SK-N-SH treated with all-trans-retinoic acid at 6 μM for 48 hours (cell line): ENCODE data around the gene RNMT.

Experiments
- ARNTL ChIP-seq: fragments of 450-650 bp; formaldehyde crosslinking; IDR thresholded peaks from 2 replicates; pipeline ENCODE4 v1.5.0; 2020; ENCODE audit warnings: low read depth, mild to moderate bottlenecking, moderate library complexity, borderline replicate concordance
- CREB5 ChIP-seq: fragments of 250-450 bp; sonication (Bioruptor Pico); IDR thresholded peaks from 2 replicates; pipeline ENCODE4 v1.5.1; 2020; ENCODE audit warnings: low read depth, mild to moderate bottlenecking, moderate library complexity
- CSDC2 ChIP-seq: fragments of 250-450 bp; sonication (Bioruptor Pico); IDR thresholded peaks from 2 replicates; pipeline ENCODE4 v1.5.0; 2020; ENCODE audit warnings: mild to moderate bottlenecking, moderate library complexity
- ISL1 ChIP-seq: fragments of 250-450 bp; sonication (Bioruptor Pico); IDR thresholded peaks from 2 replicates; pipeline ENCODE4 v2.1.2; 2022; ENCODE audit warnings: mild to moderate bottlenecking, moderate library complexity
- RARB ChIP-seq: fragments of 250-450 bp; sonication (Bioruptor Pico); IDR thresholded peaks from 2 replicates; pipeline ENCODE4 v1.8.0; 2021; ENCODE audit warnings: mild to moderate bottlenecking, moderate library complexity
- ZFP30 ChIP-seq: fragments of 450-650 bp; formaldehyde crosslinking; IDR thresholded peaks from 2 replicates; pipeline ENCODE4 v1.5.0; 2022; ENCODE audit warnings: mild to moderate bottlenecking, moderate library complexity
- ZNF70 ChIP-seq: fragments of 450-650 bp; formaldehyde crosslinking; IDR thresholded peaks from 2 replicates; pipeline ENCODE4 v1.5.0; 2020; ENCODE audit warnings: mild to moderate bottlenecking, moderate library complexity
- TF ChIP-seq, protein P1 (sequence below): fragments of 250-450 bp; sonication (Bioruptor Pico); IDR thresholded peaks from 2 replicates; pipeline ENCODE4 v1.8.0; 2020; ENCODE audit warnings: mild to moderate bottlenecking, moderate library complexity, borderline replicate concordance
- TF ChIP-seq, protein P2 (sequence below): fragments of 250-450 bp; sonication (Bioruptor Pico); IDR thresholded peaks from 2 replicates; pipeline ENCODE4 v1.8.0; 2021; ENCODE audit warnings: low read depth, mild to moderate bottlenecking, moderate library complexity, borderline replicate concordance

DNA sequence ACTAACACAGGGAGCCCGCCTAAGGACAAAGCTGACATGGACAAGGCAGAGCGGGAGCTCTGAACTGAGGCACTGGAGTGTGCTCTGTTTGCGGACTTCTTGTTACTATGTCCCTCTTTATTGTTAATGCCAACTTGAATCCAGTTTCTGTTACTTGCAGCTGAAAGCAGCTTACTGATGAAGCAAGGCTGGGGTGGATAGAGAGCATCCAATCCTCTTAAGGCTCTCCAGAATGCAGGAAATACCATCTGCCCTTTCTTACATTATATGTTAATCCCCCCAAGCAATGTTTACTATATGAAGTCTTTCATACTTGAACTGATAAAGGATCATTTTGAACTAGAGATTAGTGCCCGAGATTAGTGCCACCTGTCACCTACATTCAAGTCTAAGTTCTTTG lies 9.6 kb upstream of the RNMT start:
- TF ChIP-seq CSDC2 (CRISPR knock-in tag) (no peak), ISL1 (no peak), ZFP30 (CRISPR knock-in tag) (no peak), ZNF70 (CRISPR knock-in tag) (no peak), CREB5 (CRISPR knock-in tag) (no peak), RARB (CRISPR knock-in tag) (no peak), ARNTL (CRISPR knock-in tag) (no peak)
- TF ChIP-seq, protein P1, sequence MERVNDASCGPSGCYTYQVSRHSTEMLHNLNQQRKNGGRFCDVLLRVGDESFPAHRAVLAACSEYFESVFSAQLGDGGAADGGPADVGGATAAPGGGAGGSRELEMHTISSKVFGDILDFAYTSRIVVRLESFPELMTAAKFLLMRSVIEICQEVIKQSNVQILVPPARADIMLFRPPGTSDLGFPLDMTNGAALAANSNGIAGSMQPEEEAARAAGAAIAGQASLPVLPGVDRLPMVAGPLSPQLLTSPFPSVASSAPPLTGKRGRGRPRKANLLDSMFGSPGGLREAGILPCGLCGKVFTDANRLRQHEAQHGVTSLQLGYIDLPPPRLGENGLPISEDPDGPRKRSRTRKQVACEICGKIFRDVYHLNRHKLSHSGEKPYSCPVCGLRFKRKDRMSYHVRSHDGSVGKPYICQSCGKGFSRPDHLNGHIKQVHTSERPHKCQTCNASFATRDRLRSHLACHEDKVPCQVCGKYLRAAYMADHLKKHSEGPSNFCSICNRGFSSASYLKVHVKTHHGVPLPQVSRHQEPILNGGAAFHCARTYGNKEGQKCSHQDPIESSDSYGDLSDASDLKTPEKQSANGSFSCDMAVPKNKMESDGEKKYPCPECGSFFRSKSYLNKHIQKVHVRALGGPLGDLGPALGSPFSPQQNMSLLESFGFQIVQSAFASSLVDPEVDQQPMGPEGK (CRISPR knock-in tag) = no peak
- TF ChIP-seq, protein P2, sequence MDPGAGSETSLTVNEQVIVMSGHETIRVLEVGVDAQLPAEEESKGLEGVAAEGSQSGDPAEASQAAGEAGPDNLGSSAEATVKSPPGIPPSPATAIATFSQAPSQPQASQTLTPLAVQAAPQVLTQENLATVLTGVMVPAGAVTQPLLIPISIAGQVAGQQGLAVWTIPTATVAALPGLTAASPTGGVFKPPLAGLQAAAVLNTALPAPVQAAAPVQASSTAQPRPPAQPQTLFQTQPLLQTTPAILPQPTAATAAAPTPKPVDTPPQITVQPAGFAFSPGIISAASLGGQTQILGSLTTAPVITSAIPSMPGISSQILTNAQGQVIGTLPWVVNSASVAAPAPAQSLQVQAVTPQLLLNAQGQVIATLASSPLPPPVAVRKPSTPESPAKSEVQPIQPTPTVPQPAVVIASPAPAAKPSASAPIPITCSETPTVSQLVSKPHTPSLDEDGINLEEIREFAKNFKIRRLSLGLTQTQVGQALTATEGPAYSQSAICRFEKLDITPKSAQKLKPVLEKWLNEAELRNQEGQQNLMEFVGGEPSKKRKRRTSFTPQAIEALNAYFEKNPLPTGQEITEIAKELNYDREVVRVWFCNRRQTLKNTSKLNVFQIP (CRISPR knock-in tag) = no peak
